GM12892 (cell line): ENCODE data around the gene FAM13A.
"Not testable (repeated sequence)": the region's sequence is repeated elsewhere in the genome, so short reads cannot be mapped to it uniquely, and the experiment has no call there.

Source experiments
- DNase-seq: peaks from one replicate; pipeline ENCODE4 v3.0.0; 2011; ENCODE audit not compliant: insufficient read length
- FAIRE-seq: peaks from 2 replicates; lab custom pipeline; 2011; peaks lifted over from hg19 to GRCh38; lab: Jason Lieb, UNC
- POLR2A ChIP-seq: IDR thresholded peaks from 2 replicates; pipeline ENCODE4 v1.6.1; 2011; ENCODE audit warnings: low read depth, low read length, control low read depth
- POLR2AphosphoS5 ChIP-seq: IDR thresholded peaks from 2 replicates; pipeline ENCODE4 v1.6.1; 2011; ENCODE audit warnings: low read depth, low read length, control low read depth
- TAF1 ChIP-seq: IDR thresholded peaks from 2 replicates; pipeline ENCODE4 v1.6.1; 2011; ENCODE audit warnings: low read depth, mild to moderate bottlenecking, control low read depth, low read length, borderline replicate concordance

Gene FAM13A

GRCh38 chr4:89067417-89067816 lies 10.4 kb upstream of the FAM13A start:
- DNase-seq (no peak), FAIRE-seq (no peak)
- no peak for TF ChIP-seq POLR2AphosphoS5
- TF ChIP-seq TAF1 = no peak
- TF ChIP-seq POLR2A = no peak

DNA sequence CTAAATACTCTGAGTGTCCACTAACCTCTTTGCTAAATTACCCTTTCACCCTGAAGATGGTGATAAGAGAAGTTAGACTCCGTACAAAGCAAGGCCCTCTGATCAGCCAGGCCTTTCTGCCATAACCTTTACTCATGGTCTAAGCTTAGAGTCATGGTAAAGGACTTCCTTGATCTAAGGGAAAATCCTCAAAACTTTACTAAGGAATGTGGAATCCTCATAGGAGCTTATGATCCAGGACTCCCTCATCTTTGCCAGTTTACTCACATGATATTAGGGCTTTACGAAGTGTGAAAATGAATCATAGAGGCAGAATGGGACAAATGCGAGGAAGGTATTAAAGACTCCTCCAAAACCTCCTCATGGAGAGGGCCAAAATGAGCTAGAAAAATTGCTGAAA lies 7.9 kb upstream of the FAM13A start:
- TF ChIP-seq TAF1 = no peak
- TF ChIP-seq POLR2AphosphoS5 = no peak
- TF ChIP-seq POLR2A = no peak
- no peak for FAIRE-seq
- no peak for DNase-seq

DNA sequence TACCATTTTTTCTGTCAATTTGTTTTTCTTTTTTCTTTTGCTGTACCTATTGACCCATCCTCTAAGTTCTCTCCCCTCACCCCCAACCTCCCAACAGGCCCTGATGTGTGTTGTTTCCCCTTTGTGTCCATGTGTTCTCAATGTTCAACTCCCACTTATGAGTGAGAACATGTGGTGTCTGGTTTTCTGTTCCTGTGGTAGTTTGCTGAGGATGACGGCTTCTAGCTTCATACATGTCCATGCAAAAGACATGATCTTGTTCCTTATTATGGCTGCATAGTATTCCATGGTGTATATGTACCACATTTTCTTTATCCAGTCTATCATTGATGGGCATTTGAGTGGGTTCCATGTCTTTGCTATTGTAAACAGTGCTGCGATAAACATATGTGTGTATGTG lies 859 bp upstream of the FAM13A start:
- not testable (repeated sequence) for FAIRE-seq, DNase-seq

DNA sequence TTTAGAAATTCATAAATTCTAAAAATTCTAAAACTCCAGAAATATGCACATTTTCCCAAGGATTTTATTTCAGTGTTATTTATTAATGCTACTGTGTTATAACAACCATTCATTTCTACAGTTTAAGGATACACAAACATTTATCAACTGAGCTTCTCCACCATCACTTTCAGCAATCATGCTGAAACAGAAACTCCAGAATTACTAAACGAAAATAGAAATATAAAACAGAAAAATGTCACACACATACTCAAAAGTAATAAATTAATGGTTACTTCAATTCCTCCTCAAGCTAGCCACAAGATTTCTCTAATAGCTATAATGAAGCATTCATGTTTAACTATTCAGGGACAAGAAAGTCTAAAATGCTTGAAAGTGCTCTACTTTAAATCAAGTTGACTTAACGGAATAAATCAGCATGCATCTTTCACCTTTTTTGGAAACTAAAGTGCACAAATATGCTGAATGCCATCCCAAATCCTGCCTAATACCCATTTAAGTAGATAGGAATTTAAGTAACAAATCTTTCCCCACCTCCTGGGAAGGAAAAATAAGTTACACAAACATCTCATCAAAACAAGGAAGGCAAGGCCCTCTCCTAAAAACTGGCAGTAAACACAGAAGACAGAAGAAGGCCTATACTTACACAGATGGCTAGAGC lies 563 bp downstream of the FAM13A start:
- DNase-seq (no peak), FAIRE-seq (no peak)
- TF ChIP-seq POLR2A (no peak), POLR2AphosphoS5 (no peak), TAF1 (no peak)

- TF ChIP-seq POLR2A (no peak), POLR2AphosphoS5 (no peak), TAF1 (no peak)
- FAIRE-seq (no peak), DNase-seq (no peak)
Observed at GRCh38 chr4:89055157-89056080, 1.6 kb downstream of the FAM13A start.

GRCh38 chr4:89054627-89055026 lies 2.4 kb downstream of the FAM13A start:
- TF ChIP-seq POLR2A (no peak), TAF1 (no peak), POLR2AphosphoS5 (no peak)
- DNase-seq (no peak), FAIRE-seq (no peak)

DNA sequence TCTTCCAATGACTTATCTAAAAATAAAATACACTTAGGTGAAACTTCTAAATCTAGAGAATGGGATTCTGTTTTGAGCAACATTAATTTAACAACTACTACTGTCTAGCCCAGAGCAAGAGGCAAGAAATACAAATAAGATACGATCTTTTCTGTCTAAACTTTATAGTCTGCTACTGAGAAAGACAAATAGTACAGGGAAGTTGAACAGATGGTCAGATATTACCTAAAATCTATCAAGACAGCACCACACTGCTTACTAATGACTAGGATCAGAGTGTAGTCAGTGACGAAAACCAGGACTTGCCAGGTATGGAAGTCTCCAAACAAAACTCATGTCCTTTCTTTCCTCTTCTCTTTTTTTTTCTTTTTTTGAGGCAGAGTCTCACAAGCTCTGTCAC lies 7.1 kb downstream of the FAM13A start:
- no peak for FAIRE-seq
- TF ChIP-seq POLR2AphosphoS5 = no peak
- no peak for DNase-seq

GRCh38 chr4:89048906-89049601 lies 7.9 kb downstream of the FAM13A start:
- FAIRE-seq (no peak), DNase-seq (no peak)
- TF ChIP-seq POLR2AphosphoS5 = no peak
- no peak for TF ChIP-seq TAF1
- no peak for TF ChIP-seq POLR2A

DNA sequence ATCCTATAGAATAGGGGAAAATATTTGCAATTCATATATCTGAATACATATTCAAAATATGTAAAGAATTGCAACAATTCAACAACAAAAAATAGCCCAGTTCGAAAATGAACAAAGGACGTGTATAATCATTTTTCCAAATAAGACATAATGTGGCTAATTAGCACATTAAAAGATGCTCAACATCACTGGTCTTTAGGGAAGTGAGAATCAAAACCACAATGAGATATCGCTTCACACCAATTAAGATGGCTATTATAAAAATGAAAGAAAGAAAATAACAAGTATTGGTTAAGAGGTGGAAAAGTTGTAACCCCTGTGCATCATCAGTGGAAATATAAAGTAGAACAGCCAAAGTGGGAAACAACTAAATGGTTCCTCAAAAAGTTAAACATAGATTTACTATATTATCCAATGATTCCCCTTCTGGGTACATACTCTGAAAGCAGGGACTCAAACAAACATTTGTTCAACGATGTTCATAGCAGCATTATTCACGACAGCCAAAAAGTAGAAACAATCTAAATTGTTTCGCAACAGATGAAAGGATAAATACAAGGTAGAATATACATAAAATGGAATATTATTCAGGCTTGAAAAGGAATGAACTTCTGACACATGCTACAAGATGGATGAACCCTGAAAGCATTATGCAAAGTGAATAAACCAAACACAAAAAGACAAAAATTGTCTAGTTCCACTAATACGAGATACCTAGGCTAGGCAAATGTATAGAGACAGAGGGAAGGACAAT lies 12.7 kb downstream of the FAM13A start:
- FAIRE-seq = no peak
- TF ChIP-seq POLR2A (no peak), TAF1 (no peak), POLR2AphosphoS5 (no peak)

GRCh38 chr4:89042055-89042454 lies 14.9 kb downstream of the FAM13A start:
- DNase-seq (no peak), FAIRE-seq (no peak)

More for the DNA sequence above, 12.7 kb downstream of the FAM13A start:
- DNase-seq = no peak

GRCh38 chr4:89039730-89040338 lies 17.2 kb downstream of the FAM13A start:
- TF ChIP-seq TAF1 = no peak
- TF ChIP-seq POLR2A = no peak
- TF ChIP-seq POLR2AphosphoS5 = no peak
- FAIRE-seq (no peak), DNase-seq (no peak)

More at GRCh38 chr4:89042055-89042454, 14.9 kb downstream of the FAM13A start:
- TF ChIP-seq POLR2AphosphoS5 (no peak), POLR2A (no peak), TAF1 (no peak)
